NCI-H69 (cell line): ENCODE results near the gene ZNF383.
"Not testable (repeated sequence)": the region's sequence is repeated elsewhere in the genome, so short reads cannot be mapped to it uniquely, and the experiment has no call there.

Experiments used
- DNase-seq: peaks from one replicate; lab custom pipeline; 2025; lab: John Stamatoyannopoulos, UW

ZNF383 gene

GRCh38 chr19:37217775-37218591 lies at the start of gene ZNF383:
ZNF383 (plus strand) TSS chr19:37218214; CDS start chr19:37230454, 12,240 bp downstream.
- DNase-seq: peak; percentile 96

- DNase-seq: peak; percentile 98
Measured at GRCh38 chr19:37172368-37173366, 45.3 kb upstream of the ZNF383 start, which contains the start of gene ZNF585A. ZNF585A (minus strand) TSS chr19:37172695; CDS start chr19:37169910, 2,785 bp downstream.

DNA sequence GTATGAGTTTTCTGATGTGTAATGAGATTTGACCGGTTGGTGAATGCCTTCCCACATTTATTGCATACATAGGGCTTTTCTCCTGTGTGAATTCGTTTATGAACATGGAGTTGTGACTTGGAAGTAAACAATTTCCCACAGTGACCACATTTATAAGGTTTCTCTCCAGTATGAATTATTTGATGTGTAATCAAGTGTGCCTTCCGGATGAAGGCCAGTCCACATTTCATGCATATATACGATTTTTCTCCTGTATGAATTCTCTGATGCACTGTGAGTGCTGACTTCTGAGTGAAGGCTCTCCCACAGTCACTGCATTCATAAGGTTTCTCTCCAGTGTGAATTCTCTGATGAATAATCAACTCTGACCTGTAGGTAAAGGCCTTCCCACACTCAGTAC lies 31.9 kb upstream of the ZNF383 start:
- not testable (repeated sequence) for DNase-seq

DNA sequence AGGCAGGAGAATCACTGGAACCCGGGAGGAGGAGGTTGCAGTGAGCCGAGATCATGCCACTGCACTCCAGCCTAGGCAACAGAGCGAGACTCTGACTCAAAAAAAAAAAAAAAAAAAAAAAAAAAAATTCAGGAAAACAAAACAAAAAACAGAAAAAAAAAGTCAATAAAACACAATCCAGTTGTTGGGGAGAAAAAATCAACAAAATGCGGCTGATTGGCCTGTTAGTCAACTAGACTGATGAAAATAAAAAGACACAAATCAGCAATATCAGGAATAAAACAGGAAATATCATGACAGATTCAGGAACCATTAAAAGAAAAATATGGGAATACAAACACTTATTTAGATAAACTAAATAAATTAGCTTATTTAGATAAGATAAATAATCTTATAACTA lies 22.8 kb upstream of the ZNF383 start:
- DNase-seq: not testable (repeated sequence)

DNA sequence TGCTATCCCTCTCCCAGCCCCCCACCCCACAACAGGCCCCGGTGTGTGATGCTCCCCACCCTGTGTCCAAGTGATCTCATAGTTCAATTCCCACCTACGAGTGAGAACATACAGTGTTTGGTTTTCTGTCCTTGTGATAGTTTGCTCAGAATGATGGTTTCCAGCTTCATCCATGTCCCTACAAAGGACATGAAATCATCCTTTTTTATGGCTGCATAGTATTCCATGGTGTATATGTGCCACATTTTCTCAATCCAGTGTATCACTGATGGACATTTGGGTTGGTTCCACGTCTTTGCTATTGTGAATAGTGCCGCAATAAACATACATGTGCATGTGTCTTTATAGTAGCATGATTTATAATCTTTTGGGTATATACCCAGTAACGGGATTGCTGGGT lies 20.9 kb upstream of the ZNF383 start:
- DNase-seq: not testable (repeated sequence)

GRCh38 chr19:37197768-37198167 lies 20.2 kb upstream of the ZNF383 start:
- no peak for DNase-seq

GRCh38 chr19:37217480-37217774 lies 587 bp upstream of the ZNF383 start:
- no peak for DNase-seq

DNA sequence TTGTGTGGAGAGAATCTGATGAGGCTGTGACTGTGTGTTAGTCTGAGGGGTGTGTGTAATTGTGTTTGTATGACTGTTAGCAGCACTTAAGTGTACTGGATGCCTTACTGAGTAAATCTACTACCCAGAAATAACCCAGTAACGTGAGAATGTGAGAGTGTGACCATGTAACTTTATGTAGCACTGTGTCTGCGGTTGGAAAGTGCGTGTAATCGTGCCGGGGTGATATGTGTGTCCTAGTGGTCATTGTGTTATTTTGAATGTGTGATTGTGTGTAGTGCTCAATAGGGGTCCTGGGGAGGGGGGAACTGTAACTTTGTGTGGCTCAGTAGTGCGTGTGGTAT lies 550 bp downstream of the ZNF383 start:
- no peak for DNase-seq

GRCh38 chr19:37220383-37220782 lies 2.4 kb downstream of the ZNF383 start:
- DNase-seq: no peak

DNA sequence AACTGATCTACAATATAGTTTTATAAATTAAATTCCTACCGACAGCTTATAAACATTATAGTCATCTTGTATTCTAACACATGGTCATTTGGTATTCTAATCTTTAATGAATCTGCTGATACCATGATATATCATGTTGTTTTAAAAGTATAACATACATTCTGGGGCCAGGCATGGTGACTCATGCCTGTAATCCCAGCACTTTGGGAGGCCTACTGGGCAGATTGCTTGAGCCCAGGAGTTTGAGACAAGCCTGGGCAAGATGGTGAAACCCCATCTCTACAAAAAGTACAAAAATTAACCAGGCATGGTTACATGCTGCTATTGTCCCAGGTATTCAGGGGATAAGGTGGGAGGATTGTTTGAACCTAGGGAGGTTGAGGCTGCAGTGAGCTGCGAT lies 3.1 kb downstream of the ZNF383 start:
- DNase-seq: no peak

GRCh38 chr19:37226248-37226647 lies 8.2 kb downstream of the ZNF383 start:
- DNase-seq: no peak

GRCh38 chr19:37227996-37228395 lies 10.0 kb downstream of the ZNF383 start:
- peak; percentile 58 for DNase-seq

GRCh38 chr19:37243206-37243632 lies 25.2 kb downstream of the ZNF383 start:
- DNase-seq: no peak

DNA sequence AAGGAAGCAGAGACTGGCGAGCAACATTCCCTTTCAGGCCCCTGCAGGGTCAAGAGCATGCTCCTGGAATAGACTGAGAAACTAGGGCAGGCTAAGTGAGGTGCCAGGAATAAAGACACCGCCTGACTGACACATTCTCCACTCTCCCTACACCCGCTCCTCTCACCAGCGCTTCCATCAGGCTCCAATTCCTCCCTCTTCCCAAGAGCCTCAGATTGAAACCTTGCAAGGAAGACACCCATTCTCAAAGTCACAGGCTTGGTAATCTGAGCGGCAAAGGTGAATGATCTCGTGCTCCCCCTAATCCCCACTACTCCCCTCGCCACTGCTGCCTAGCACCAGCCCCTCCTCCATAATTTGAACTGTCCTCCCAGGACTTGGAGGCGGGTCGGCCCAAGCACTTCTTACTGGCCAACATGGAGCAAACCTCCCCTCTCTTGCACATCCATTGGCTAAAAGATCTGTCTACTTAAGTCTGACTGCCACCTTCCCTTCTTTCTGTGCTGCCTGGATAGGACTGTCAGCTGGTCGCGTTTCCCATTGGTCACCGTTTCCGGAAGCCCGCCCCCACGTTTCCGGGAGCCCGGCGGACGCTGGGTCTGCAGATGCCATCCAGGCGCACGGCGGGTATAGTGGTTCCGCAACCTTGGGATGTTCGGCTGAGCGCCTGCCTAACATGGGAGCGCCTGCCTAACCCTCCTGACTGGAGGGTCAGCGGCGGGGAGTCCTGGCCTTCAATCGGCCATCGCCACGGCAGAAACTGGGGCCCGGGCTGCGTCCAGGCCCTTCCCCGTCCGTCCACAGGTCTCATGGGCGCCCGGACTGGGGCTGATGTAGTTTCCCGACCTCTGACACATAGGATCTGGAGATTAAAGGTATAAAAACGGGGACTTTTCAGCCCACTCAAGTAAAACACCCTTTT lies 33.6 kb downstream of the ZNF383 start:
- DNase-seq: peak; percentile 18

DNA sequence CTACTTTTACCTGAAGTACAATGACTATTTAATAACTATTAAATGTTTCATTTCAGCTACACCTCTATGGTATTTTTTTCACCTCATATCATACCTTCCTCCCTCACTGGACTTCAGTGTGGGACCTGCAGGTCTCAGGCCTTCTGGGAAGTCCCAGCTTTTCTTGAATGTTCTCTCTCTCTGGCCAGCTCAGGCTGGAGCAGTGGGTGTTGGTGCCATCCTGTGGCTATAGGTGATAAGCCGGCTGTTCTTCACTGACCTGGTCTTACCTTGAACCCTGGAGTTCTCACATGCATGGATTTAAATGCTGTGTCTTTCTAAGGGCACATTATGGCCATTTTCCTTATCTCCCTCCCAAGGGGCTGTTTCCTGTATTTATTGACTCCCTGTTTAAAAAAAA lies 45.0 kb downstream of the ZNF383 start:
- not testable (repeated sequence) for DNase-seq

GRCh38 chr19:37267005-37267404 lies 49.0 kb downstream of the ZNF383 start:
- DNase-seq: not testable (repeated sequence)

DNA sequence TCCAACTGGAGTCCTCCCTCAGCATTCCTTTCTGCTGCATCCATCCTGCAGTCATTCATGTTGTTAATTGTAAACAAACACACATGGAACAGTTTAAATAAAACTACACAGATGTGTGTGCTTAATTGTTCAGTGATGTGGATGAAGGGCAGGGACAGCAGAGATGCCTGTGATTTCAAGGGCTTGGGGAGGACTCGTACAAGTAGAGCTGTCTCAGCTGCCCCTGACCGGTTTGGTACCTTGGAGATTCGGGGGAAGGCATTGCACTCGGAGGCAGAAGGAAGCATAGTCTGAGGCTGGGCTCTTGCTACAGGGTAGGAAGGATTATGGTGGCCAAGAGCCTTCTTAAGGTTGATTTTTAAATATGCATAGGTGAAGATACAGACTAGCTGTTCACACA lies 49.7 kb downstream of the ZNF383 start:
- DNase-seq: not testable (repeated sequence)

GRCh38 chr19:37280656-37281055 lies 62.6 kb downstream of the ZNF383 start:
- DNase-seq: not testable (repeated sequence)

DNA sequence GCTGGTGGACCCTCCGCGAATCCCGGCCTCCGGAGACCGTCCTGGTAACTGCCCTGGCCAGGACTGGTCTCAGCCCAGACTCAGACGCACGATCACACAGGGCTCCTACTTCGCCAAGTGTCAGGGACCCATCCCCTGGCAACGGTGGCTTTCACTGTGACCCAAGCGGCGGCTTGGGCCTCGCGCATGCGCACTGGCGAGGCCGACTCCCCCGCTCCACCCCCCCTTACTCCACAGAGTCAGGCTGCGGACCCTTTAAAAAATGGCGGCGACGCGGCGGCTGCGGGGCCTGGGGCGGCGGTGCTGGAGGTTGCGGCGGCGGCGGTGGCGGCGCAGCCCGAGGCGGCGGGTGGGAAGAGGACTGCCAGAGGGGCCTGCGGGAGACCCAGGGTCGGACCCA lies 66.0 kb downstream of the ZNF383 start:
- not testable (repeated sequence) for DNase-seq

- DNase-seq: not testable (repeated sequence)
Measured at GRCh38 chr19:37289229-37289628, 71.2 kb downstream of the ZNF383 start.
